HUDEP-2 (cell line): ENCODE data around the gene RORB.
"Not testable (repeated sequence)": the region's sequence is repeated elsewhere in the genome, so short reads cannot be mapped to it uniquely, and the experiment has no call there.

Experiments
- DNase-seq, 76 experiments: peaks; one replicate each; lab custom pipeline; 2025; ENCODE audit not compliant: unreplicated experiment in 76 of 76; lab: John Stamatoyannopoulos, UW

RORB gene

GRCh38 chr9:74512416-74512815 is 15.3 kb downstream of the RORB start:
- no peak for DNase-seq

DNA sequence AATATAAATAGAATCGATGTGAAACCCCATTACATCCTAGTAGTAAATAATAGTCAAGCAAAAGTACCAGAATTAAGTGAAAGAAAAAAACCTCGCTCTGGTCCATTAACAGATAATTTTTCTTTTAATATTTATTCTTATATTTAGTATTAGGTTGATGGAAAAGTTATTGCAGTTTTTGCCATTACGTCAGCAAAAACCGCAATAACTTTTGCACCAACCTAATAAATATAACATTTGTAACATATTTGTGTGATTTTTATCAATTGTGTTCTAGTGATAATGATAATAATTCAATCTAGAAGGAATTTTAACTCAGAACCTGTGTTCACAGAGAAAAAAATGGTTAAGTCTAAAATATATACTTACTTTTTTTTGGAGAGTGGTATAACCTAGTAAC is 16.1 kb downstream of the RORB start:
- no peak for DNase-seq

- no peak for DNase-seq
Measured at GRCh38 chr9:74517188-74517587, 20.1 kb downstream of the RORB start.

DNA sequence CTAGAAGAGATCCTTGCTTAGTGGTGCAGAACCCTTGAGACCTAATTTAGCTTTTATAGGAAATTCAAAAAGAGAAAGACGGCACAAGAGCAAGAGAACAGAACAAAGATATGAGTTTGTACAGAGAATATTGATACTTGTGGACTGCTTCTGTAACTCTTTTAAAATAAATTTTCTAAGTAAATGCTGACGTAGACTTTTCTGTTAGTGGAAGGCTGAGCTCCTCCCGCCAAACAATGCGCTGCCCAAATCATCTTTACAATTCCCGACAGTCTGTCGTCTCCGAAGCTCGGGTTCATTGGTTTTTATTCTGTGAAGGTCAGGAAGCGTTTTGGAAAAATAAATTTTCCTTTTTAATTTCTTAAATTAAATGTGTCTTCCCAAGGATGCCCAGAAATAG is 22.3 kb downstream of the RORB start:
- no peak for DNase-seq

DNA sequence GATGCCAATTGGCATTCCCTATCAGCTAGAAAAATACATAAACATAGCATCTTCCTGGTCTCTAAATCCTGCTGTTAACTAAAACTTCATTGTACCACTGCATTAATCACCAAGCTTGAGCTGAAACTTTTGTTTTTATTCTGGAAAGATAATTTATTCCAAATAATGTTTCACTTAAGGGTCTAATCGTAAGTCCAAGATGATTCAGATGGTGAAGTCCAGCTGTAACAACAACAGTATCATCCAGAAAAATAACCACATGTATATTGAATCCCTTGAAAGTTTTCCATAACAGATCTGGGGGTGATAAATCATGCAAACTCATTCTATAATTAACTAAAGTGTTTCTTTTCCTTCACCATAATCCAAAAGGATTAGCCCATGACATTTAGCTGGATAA is 23.9 kb downstream of the RORB start:
- no peak for DNase-seq

DNA sequence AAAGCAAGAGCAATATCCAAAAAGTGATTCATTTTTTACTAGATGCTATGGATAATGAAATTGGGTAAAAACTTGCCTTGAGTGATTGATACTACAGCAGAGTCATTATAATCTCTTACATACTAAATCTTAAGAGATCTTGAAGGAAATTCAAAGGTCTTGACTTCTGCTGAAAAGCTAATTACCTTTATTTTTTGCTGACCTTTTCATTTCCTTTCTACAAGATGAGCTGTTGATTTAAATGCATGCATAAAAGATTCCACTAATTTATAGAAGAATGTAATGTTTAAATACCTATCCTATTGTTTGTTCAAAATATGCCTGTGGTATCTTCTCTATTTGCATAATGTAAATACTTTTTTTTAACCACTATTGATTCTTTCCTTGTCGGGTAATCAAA is 27.2 kb downstream of the RORB start:
- no peak for DNase-seq

DNA sequence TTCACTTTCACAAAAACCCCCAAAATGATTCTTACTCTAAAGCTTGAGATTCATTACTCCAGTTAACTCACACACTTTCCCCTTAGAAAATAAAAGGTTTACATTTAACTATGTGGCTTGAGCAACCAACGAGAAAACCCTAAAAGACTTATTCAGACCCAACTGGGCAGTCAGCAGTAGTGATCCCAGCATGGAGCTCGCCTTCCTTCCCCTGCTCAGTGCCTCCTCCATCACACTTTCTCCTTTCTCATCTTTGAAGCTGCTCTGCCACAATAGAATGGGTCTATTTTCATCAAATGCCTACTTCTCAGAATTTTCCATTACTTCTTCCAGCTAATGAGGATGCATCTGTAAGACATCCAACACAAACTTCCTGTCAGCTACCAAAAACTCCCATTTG is 29.1 kb downstream of the RORB start:
- no peak for DNase-seq

DNA sequence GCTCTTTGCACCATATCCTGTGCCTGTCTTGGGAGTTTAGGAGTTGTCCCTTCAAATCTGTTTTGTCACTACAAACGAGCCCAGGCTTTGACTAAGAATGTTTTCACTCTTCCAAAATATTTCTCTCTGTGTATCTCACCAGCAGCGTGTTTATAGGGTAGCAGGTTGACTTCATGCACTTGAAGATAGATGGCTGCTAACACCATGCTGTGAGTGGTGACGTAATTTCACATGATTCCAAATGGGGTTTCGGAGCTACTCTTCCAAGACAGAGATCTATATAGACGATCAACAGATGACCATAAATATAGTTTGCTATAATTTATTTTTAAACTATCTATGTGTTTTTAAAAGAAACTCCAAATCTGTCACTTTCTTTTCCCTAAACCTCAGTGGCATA is 30.6 kb downstream of the RORB start:
- DNase-seq = no peak

DNA sequence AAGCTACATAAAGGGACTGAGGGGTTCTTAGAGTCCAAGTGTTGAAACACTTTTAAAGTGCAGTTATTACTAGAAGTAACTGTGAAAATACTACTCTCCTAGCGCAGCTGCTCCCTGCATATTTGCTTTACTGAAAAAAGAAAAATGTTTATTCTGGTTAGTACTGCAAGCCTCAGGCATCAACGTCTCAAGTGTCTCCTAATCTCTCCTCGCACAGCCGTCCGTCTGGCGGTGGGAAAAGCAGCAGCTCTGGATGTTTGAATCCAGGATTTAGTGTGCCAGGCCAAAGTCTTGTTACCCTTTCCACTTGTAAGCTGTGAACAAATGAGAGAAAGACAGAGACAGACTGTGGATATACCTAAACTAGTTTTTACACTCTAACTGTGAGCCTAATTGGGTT is 31.1 kb downstream of the RORB start:
- no peak for DNase-seq

DNA sequence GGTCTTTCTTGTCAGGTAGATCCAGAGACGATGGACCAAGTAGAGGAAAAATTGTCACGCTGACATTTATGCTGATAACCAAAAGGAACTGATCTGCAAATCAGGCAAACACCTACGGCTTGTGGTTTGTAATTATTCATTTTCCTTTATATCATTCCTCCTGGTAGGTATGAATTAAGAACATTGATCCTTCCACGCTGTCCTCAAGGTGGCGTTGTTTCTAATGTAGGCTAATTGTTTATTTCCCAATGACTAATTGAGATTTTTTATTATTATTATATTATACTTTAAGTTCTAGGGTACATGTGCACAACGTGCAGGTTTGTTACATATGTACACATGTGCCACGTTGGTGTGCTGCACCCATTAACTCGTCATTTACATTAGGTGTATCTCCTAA is 33.3 kb downstream of the RORB start:
- not testable (repeated sequence) for DNase-seq

DNA sequence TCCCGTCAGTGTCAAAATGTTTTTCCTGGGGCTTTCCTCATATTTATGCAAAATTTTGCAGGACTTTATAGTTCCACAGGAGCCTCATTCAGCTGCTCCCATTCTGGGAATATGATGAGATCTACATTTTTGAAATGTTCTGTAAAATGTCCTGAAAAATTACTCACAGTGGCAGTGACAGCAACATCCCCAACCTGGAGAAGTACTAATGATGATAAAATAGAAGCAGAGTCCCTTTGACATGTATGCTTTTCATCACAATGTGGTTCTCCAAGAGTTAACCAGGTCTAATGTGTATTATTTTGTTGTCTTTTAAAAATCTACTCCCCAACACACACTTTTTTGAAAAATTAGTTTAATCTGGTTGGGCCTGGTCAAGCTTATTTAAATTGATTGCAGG is 36.1 kb downstream of the RORB start:
- DNase-seq = no peak

GRCh38 chr9:74534841-74535240 is 37.7 kb downstream of the RORB start:
- no peak for DNase-seq

DNA sequence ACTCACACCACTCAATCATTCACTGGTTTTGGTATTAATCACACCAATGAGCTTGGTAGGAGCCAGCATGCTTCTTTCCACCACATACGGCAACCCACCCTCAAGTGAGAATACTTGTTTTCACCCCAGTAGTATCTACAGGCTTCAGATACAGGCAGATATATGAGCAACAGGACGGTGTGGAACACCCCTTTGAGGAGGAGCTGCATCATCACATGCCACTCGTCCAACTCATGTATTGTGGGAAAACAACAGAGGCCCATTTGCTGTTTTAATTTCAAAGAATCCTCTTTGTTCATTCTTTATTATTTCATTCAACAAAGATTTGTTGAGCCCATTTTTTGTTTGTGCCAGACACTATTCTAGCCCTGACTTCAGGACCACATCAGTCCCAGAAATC is 46.0 kb downstream of the RORB start:
- DNase-seq = no peak

GRCh38 chr9:74551266-74551665 is 54.1 kb downstream of the RORB start:
- DNase-seq = no peak

GRCh38 chr9:74554751-74555419 is 57.8 kb downstream of the RORB start:
- DNase-seq = no peak

- no peak for DNase-seq
Measured at GRCh38 chr9:74555565-74555964, 58.4 kb downstream of the RORB start.

GRCh38 chr9:74556685-74557084 is 59.5 kb downstream of the RORB start:
- no peak for DNase-seq

DNA sequence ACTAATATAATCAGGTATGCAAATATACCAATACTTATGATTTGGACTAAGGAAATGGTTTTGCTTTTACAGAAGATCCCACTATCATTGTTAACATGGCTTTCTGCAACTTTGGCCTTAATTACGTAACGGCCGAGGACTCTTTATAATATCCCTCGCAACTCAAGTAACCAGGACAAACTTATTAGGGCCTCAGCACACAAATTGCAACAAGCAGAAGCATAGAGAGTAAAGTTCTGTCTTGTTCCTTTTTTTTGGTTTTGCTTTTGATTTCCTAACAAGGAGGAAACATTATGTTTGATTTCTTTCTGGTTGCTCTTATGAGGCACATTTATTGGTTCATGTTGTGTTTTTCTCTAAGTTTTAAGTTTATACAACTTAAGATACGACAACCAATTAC is 60.4 kb downstream of the RORB start:
- no peak for DNase-seq

GRCh38 chr9:74562611-74563010 is 65.5 kb downstream of the RORB start:
- no peak for DNase-seq

GRCh38 chr9:74570879-74571512 is 73.9 kb downstream of the RORB start:
- DNase-seq = peak in 10 of 76 experiments; percentile 2 to 34 (median 8)

- DNase-seq = peak in 3 of 76 experiments; percentile 3 to 18 (median 10)
Measured at GRCh38 chr9:74573640-74574191, 76.6 kb downstream of the RORB start.

DNA sequence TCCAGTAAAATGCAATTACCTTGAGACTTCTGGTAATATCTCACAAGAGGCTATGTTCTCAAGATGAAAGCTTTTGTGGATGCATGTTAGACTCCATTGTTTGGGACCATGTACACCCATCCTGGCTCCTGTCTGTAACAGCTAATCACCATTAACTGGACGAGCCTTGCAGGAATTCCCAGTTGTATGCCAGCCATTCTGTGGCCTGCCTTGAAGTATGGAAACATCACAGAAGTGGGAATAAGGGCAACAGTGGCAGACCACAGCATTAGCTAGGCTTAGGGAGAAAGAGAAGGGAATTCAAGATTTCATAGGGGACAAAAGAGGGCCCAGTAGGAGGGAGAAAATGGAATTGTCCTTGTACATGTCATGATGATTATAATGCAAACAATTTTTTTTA is 79.0 kb downstream of the RORB start:
- DNase-seq = no peak
